NOMO-1 (cell line): ENCODE results near the gene DXO.
A peak's percentile ranks its signal among the peaks of the same experiment; 100 is the strongest.
"Not testable (repeated sequence)": the region's sequence is repeated elsewhere in the genome, so short reads cannot be mapped to it uniquely, and the experiment has no call there.

Experiments used
- DNase-seq, 2 experiments: peaks; one replicate each; lab custom pipeline; 2025; ENCODE audit not compliant: unreplicated experiment in 2 of 2; lab: John Stamatoyannopoulos, UW

The DXO gene

DNA sequence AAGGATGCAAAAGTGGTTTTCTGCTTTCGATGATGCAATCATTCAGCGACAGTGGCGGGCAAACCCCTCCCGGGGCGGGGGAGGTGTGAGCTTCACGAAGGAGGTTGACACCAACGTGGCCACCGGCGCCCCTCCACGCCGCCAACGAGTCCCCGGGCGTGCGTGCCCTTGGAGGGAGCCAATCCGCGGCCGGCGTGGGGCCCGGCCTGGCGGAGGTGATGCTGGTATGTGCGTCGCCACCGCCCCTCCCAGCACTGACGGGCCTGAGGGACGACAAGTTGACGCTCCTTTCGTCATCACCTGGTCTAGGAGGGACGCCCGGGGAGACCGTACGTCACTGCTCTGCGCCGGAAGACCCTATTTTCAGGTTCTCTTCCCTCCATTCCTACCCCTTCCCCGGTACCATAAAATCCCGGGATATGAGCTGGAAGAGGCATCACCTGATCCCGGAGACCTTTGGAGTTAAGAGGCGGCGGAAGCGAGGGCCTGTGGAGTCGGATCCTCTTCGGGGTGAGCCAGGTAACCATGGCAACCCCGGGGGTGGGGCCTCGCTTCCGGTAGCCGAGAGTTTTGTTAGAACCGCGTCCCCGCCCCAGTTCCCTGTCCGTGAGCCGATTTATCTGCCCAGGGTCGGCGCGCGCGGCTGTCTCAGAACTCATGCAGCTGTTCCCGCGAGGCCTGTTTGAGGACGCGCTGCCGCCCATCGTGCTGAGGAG, at the start of gene DXO:
Gene DXO, minus strand, starts transcription at position 146 of the 716 bp plus-strand sequence. CDS start 463 bp downstream, outside the sequence.
- DNase-seq = peak; percentile 96 to 99

DNA sequence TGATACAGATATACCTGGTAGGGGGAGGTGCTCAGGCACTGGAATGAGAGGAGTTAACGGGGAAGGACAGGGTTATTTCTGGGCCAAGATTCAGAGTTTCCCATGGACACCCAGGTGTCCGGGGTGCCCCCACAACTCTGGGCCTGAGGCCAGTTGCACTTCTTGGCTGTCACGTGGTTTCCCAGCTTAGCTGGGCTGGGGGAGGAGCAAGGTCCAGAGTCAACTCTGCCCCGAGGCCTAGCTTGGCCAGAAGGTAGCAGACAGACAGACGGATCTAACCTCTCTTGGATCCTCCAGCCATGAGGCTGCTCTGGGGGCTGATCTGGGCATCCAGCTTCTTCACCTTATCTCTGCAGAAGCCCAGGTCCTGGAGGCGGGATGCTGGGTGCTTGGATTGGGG, 42.6 kb upstream of the DXO start, which contains the start of gene C4B:
Gene C4B, plus strand, starts transcription at position 249 of the 400 bp plus-strand sequence. Its CDS starts 51 bp downstream, at position 300.
- DNase-seq = not testable (repeated sequence)

DNA sequence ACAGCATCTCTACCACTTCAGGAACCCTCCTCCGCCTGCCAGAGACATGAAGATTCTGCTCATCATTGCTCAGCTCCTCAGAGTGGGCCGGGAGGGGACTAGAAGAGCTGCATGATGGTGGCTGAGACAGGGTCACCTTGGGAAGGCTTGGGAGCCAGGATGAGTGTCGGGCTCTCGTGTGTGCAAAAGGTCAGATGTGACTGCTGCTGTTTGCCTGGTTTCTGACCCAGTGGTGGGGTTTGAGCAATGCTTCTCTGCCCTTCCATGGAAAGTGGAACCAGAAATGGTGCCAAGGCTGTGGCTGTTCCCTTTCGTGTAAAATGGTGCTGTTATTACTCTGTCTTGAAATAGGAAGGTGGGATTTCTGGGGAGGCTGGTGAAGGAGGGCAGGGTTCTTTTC, 41.8 kb upstream of the DXO start:
- DNase-seq = not testable (repeated sequence)

DNA sequence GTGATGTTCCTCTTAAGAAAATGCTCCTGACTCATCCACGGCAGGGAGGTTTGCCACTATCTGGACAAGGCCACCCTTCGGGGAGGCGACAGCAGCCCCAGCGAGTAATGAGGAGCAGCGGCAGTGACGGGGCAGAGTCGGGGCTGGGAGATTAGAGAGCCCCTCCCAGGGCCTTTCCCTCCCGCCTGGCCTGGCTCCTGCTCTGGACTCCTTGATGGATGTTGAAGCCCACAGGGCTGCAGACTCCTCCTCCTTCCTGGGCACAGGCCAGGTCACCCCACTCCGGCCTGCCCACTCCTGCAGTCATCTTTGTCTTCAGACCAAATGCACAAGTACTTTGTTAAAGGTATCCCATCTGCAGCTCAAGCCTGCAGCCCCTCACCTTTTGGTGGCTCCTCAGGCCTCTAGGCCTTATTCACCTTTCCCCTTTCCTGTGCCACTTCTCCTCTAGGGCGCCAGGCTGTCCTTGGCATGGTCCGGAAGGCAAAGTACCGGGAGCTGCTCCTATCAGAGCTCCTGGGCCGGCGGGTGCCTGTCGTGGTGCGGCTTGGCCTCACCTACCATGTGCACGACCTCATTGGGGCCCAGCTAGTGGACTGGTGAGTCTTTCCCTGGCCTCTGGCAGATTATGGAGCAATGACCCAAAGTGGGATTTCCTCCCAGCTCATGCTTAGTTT, 41.1 kb upstream of the DXO start:
- DNase-seq = not testable (repeated sequence)

DNA sequence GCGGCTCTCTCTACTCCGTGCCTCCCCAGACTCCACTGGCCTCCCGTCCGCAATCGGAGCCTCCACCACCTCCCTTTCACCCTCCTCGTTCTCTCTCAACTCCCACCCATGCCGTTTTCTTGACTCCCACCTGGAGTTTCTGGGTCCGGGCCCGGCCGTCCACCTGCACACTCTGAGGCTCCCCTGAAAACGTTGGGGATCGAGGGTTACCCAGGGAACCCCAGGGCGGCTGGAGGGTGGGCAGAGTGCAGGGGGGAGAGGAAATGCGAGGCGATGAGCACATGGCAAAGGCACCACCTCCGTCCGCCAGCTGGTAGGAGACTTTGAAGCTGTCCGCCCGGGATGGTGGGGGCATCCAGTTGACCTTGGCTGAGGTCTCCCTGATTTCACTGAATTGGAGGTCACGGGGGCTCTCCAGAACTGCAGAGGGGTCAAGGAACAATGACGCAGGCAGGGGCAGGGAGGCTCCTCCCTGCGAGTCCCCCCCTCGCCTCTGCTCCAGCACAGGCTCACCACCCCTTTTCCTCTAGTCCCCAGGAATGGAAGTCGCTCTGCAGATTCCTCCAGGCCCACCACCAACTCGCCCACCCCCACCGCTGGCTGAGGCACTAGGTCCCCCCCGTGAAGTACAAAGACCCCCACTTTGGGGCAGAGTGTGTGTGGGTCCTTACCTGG, 39.1 kb upstream of the DXO start:
- DNase-seq = not testable (repeated sequence)

DNA sequence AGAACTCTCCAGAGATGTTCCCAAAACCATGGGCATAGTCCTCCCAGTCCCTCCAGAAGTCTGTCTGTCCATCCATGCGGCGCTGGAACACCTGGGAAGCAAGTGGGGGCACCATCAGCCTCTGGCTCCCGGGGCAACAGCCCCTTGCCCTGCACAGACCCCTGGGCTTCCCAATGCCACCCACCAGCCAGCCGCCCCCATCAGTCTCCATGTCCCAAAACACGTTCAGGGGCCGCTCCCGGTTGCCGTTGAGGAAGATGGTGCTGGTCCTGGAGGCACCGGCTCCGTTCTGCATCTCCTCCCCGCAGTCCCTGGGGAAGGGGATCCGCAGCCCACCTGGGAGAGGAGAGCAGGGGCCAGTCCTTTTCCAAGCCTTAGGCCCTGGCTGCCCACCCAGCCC, 37.6 kb upstream of the DXO start:
- DNase-seq = not testable (repeated sequence)

DNA sequence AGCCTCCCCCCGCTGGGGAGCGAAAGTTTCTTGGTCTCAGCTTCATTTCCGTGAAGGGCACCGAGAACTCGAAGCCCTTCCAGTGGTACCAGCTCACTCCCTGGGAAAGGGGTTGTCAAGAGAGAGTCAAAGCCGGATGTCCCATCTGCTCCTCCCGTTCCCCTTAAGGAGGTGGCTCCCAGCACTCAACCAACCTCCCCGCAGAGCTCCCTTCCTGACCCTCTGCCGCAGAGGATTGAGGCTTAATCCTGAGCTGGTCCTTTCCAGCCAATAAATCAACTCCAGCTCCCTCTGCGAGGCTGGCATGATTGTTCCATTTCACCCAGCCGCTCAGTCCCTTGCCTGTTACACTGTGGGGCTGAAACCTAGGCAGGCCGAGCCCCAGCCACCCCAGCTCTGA, 36.7 kb upstream of the DXO start:
- DNase-seq = not testable (repeated sequence)

DNA sequence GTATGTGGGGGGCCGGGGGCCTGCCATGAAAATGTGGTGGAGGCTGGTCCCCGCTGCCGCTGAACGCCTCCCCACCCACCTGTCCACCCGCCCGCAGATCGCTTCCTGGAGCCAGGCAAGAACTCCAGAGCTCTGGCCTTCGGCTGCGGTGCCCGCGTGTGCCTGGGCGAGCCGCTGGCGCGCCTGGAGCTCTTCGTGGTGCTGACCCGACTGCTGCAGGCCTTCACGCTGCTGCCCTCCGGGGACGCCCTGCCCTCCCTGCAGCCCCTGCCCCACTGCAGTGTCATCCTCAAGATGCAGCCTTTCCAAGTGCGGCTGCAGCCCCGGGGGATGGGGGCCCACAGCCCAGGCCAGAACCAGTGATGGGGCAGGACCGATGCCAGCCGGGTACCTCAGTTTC, 36.1 kb upstream of the DXO start:
- not testable (repeated sequence) for DNase-seq

DNA sequence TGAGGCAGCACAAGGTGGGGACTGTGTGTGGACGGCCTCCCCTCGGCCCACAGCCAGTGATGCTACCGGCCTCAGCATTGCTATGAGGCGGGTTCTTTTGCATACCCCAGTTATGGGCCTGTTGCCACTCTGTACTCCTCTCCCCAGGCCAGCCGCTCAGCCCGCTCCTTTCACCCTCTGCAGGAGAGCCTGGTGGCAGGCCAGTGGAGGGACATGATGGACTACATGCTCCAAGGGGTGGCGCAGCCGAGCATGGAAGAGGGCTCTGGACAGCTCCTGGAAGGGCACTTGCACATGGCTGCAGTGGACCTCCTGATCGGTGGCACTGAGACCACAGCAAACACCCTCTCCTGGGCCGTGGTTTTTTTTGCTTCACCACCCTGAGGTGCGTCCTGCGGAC, 35.1 kb upstream of the DXO start:
- DNase-seq = not testable (repeated sequence)

DNA sequence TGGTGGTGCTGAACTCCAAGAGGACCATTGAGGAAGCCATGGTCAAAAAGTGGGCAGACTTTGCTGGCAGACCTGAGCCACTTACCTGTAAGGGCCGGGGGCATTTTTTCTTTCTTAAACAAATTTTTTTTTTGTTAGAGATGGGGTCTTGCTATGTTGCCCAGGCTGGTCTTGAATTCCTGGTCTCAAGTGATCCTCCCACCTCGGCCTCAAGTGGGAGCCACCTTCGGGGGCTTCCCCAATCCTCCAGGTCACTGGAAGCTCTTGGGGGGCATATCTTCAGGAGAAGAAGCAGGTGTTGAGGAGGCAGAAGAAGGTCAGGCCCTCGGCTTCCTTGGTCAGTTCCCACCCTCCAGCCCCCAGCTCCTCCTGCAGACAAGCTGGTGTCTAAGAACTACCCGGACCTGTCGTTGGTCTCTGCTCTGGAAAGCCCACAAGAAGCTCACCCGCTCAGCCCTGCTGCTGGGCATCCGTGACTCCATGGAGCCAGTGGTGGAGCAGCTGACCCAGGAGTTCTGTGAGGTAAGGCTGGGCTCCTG, 34.1 kb upstream of the DXO start:
- not testable (repeated sequence) for DNase-seq

DNA sequence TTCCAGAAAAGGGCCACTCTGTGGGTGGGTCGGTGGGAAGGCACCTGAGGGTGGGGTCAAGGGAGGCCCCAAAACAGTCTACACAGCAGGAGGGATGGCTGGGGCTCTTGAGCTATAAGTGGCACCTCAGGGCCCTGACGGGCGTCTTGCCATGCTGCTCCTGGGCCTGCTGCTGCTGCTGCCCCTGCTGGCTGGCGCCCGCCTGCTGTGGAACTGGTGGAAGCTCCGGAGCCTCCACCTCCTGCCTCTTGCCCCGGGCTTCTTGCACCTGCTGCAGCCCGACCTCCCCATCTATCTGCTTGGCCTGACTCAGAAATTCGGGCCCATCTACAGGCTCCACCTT, 33.6 kb upstream of the DXO start:
- not testable (repeated sequence) for DNase-seq

DNA sequence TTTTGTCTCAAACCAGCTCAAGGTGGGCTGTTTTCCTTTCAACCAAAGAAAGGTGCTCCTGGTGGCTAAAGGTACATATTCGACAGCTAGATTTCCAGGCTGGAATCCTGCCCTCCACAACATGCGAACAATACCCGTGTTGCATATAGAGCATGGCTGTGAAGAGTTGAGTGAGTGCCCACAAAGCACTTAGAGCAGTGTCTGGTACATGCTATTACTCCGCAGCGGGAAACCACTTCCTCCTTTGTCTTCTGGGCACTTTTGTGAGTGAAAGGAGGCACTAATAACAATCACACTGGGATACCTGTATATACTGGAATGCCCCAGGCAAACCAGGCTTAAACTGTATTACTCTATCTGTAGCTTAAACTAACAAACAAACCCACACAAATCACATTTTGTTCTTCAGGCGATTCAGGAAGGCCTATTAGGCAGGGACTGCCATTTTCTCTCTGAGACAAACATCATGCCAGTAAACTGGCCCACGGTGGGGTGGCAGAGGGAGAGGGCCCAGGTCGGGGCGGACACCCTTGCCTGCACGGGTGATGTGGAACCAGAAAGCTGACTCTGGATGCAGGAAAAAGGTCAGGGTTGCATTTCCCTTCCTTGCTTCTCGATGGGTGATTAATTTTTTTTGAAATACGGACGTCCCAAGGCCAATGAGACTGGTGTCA, 33.1 kb upstream of the DXO start:
- not testable (repeated sequence) for DNase-seq

DNA sequence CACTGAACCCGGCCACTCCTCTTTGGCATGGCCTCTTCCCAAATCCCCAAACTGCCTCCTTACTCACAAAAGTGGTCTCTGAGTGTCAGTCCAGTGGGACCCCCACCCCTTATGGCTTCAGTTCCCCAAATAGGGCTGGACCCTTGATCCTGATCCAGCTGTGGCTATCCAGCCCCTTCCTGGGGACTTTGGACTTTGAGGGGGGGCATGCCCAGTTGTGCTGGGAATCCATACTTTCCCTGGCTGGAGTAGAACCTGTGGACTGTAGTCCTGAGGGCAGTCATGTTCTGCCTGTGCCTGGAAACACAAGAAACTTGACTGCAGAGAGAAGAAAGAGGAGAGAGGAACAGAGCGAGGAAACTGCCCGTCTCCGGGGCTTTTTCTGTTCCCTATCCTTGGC, 32.5 kb upstream of the DXO start:
- not testable (repeated sequence) for DNase-seq

DNA sequence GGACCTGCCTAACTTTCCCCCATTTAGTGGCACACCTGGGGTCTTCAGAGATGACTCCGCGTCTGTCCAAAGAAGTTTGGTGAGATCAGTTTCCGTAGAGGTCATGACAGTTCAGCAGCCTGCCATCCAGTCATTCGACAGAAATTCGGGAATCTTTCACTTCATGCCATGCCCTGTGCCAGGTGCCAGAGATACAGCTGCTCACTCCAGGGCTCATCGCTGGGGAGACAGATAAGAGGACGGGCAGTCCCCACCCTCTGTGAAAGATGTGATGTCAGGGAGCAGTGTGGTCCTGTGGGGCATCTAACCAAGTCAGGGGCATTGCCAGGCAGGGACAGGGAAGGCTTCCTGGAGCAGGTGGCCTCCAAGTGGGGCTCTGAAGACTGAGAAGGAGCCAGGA, 31.4 kb upstream of the DXO start:
- DNase-seq = not testable (repeated sequence)

DNA sequence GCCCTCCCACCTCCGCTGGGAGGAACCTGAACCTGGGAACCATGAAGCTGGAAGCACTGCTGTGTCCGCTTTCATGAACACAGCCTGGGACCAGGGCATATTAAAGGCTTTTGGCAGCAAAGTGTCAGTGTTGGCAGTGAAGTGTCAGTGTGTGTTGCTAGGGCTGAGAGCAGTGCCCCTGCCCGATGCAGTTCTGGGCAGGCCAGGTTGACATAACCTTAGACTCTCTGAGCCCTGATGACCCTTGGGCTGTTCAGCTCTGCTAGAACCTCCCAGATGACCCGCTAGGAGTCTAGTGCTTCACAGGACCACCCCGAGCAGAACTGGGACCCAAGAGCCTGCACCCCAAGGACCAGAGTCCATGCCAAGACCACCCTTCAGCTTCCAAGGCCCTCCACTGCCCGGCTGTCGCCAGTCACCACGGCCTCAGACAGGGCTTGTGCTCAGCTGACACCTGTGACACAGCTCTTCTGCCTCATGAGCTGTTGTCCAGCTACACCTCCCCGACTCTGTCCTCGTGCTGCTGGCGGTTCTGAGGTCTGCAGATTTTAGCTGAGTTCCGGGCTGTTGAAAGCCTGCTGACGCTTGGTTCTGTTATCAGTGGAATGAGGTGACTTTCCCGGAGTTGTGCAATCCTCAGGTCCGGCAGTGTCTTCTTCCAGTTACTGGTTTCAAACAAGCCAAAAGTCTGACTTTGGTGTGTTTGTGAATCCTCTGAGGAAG, 30.8 kb upstream of the DXO start:
- not testable (repeated sequence) for DNase-seq

DNA sequence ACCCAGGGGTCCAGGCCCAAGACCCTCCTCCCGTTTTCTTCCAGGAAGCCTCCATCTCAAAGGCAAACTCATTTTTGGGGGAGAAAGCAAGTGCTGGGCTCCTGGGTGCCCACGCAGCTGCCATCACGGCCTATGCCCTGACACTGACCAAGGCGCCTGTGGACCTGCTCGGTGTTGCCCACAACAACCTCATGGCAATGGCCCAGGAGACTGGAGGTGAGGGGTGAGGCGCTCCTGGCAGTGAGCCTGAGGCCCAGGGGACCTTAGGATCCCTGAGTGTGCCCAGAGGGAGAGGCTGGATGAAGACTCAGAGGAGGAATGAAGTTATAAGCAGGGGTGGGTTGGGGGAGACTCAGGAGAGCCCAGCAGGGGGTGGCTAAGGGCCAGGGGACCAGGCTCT, 24.4 kb upstream of the DXO start:
- not testable (repeated sequence) for DNase-seq

DNA sequence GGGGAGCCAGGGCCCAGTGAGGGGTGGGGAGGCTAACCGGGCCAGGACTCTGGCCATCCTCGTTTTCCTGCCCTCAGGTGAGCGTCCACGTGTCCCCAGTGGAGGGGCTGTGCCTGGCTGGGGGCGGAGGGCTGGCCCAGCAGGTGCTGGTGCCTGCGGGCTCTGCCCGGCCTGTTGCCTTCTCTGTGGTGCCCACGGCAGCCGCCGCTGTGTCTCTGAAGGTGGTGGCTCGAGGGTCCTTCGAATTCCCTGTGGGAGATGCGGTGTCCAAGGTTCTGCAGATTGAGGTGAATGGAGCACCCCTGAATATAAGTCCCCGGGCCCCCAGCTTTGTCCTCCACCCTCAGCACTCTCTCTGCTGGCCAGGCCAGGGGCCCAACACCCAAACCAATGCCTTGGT, 22.5 kb upstream of the DXO start:
- DNase-seq = not testable (repeated sequence)

DNA sequence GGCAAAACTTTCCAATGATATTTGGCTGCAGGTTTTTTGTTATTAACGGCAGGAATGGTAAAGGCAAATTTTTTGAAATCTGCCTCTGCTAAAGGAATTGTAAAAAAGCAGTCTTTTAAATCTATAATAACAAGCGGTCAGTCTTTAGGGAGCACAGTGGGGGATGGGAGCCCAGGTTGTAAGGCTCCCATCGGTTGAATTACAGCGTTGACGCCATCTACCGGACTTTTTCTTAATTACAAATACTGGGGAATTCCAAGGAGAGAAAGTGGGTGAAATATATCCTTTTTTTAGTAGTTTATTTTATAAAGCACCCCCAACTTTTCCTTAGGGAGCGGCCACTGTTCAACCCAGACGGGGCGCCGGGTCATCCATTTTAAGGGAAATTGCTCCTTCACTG, 17.4 kb upstream of the DXO start:
- not testable (repeated sequence) for DNase-seq

DNA sequence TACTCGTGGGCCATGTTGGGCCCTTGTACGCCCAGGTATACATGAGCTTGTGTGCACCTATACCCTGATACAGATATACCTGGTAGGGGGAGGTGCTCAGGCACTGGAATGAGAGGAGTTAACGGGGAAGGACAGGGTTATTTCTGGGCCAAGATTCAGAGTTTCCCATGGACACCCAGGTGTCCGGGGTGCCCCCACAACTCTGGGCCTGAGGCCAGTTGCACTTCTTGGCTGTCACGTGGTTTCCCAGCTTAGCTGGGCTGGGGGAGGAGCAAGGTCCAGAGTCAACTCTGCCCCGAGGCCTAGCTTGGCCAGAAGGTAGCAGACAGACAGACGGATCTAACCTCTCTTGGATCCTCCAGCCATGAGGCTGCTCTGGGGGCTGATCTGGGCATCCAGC, 9.8 kb upstream of the DXO start, which contains the start of gene C4A:
Gene C4A, plus strand, starts transcription at position 314 of the 400 bp plus-strand sequence. Its CDS starts 51 bp downstream, at position 365.
- not testable (repeated sequence) for DNase-seq

DNA sequence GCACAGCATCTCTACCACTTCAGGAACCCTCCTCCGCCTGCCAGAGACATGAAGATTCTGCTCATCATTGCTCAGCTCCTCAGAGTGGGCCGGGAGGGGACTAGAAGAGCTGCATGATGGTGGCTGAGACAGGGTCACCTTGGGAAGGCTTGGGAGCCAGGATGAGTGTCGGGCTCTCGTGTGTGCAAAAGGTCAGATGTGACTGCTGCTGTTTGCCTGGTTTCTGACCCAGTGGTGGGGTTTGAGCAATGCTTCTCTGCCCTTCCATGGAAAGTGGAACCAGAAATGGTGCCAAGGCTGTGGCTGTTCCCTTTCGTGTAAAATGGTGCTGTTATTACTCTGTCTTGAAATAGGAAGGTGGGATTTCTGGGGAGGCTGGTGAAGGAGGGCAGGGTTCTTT, 9.1 kb upstream of the DXO start:
- DNase-seq = not testable (repeated sequence)
